ENCODE data around the gene CRYBA2.
A peak's percentile ranks its signal among the peaks of the same experiment; 100 is the strongest.

Gene CRYBA2

DNA sequence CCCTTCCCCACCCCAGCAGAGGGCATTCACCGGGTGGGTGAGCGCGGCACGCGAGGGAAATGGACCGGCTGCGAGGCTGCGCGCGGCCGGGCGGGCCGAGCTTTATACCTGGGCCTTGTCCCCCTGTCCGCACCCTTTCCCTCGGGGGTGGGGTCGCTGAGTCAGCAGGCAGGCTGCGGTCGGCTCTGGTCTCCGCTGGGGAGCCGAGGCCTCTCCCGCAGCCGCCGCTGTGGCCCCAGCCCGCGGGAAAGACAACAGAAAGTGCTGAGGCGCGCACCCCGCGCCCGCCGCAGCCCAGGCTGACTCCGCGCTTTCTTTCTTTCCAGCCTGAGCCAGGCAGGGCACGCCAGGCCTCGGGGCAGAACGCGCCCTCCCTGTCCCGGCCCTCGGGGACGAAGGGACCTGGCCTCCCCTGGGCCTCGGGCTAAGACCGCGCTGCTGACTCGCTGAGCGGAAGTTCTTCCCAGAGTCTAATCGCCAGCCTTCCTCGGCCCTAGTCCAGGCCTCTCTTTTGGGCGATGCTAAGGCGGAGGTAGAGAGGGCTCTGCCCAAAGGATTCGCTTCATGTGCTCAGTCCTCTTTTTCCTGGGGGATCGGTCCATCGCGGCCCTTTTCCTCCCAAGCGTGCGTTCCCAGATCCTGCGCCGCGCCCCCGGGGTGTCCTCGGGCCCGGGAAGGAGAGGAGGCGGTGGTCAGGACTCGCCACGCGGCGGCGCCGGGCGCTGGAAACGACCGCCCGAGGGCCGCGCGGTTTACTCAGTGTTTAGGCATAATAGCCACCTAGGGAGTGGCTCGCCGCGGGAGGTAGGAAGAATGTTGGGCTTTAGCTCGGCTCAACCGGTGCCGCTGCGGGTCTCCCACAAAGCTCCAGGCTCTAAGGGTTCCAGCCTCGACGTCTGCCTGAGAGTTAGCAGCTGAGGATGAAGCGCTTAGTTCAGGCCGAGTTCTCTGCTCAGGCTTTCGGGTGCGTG, at the start of gene CRYBA2:
Gene CRYBA2 (minus strand): TSS at position 78 of the 971 bp plus-strand sequence. CDS start 246 bp downstream, outside the sequence.
- DNase-seq = no peak

GRCh38 chr2:219042750-219043149, 49.5 kb upstream of the CRYBA2 start:
- no peak for DNase-seq

DNA sequence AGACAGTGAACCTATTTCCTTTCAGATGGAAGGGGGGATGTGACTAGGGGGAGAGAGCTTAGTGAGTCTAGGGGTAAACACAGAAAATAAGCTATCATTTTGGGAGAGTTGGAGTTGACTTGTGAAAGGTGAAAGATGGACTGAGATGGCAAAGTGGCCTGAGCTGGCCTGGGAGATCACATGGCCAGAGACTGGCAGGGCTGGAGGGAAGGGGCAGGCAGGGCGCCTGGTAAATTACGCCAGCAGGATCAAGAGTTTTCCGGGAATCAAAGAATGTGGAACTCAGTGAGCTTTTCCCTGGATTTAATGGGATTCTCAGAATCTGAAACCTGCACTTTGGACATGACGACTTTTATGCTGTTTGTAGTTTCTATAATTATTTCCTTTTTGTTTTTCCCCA, 48.9 kb upstream of the CRYBA2 start:
- DNase-seq = no peak

DNA sequence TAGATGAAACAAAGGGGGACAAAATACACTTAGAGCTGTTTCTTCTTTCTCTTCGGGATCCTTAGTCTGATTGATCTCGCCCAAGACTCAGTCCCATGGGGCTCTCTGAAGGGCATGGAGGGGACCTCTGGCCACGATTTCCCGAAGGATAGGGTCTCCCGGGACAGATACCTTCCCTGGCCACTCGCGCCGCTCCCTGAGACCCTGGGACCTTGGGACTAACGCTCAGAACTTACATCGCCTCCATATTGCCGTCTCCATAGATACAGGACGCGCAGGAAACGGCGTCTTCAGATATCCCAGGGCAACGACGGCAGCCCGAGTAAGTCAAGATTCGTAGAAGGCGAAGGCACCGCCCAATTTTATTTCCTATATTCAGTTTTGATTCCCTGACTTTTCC, 48.0 kb upstream of the CRYBA2 start, which contains the start of gene CFAP65:
Gene CFAP65 (minus strand): TSS at position 265 of the 400 bp plus-strand sequence. CDS start 2,468 bp downstream, outside the sequence.
- no peak for DNase-seq

- DNase-seq = no peak
These were observed 45.4 kb upstream of the CRYBA2 start for GRCh38 chr2:219038600-219038999.

DNA sequence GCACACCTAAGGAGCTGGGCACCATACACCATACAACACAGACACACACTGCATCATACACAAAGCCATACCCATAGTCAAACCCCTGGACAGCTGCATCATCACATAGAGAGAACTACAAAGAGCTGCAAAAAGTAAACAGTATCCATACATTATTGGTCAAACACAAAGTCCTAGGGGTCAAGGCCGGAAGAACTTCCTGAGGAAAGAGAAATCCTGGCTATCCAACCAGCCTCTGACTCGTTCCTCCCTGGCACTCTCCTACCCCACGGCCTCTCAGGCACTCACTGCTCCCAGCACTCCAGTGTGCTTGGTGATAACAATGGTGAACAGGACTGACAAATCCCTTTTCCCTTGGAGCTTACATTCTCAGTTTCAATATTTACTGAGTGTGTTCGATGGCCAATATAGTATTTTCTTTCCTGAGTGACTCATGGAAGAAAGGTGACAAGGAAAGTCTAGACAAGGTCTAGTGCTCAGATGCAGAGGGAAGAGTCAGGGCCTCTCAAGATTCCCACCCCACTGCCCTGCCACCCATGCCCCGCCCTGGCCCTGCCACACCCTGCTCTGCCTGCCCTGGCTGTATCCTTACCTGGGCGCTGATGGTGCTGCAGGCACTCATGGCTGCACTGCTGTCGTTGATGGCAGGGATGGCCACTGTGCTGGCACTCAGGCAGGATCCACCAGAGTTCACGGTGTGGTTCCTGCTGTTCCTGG, 44.7 kb upstream of the CRYBA2 start:
- no peak for DNase-seq

DNA sequence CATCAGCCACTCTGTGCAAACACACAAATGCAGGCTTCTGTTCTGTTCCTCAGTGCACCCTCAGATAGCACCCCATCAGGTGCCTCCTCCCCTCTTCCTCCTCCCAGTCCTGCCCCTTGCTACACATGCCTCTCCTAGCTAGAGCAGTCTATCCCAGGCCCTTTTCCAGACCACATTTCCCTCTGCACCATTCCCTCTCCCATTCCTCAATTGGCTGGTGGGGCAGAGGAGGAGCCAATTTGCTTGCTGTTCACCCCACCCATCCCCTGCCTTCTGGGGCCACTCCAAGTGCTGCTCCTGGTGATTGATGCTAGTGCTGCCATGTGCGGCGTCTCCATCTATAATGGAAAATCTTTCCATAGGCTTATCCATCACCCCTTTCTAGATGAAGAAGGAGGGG, 42.7 kb upstream of the CRYBA2 start:
- DNase-seq = no peak

GRCh38 chr2:219034823-219035222, 41.6 kb upstream of the CRYBA2 start:
- no peak for DNase-seq

DNA sequence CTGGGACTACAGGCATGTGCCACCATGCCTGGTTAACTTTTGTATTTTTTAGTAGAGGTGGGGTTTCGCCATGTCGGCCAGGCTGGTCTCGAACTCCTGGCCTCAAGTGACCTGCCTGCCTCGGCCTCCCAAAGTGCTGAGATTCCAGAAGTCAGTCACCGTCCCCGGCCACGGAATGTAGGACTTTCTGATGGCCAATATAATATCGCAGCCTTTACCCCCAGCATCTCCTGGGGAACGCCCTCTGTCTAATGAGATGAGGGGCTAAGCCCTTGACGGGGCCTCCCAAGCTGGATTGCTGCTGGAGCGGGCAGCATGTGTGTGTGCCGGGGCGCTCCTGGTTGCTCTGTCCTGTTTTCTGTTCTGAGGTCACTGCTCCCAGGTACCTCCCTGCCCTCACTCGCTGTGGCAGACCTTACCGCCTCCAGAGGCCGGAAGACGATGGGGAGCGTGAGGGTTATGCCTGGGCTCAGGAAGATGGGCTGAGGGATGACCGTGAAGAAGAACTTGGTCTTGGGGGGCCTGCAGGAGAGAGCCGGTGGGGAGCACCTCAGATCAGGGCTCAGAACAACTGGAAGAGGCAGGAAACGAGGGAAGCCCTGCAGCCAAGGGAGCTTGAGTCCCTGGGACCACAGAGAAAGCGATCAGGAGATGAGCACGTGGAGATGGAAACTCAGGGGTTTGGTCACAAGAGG, 39.0 kb upstream of the CRYBA2 start:
- no peak for DNase-seq

DNA sequence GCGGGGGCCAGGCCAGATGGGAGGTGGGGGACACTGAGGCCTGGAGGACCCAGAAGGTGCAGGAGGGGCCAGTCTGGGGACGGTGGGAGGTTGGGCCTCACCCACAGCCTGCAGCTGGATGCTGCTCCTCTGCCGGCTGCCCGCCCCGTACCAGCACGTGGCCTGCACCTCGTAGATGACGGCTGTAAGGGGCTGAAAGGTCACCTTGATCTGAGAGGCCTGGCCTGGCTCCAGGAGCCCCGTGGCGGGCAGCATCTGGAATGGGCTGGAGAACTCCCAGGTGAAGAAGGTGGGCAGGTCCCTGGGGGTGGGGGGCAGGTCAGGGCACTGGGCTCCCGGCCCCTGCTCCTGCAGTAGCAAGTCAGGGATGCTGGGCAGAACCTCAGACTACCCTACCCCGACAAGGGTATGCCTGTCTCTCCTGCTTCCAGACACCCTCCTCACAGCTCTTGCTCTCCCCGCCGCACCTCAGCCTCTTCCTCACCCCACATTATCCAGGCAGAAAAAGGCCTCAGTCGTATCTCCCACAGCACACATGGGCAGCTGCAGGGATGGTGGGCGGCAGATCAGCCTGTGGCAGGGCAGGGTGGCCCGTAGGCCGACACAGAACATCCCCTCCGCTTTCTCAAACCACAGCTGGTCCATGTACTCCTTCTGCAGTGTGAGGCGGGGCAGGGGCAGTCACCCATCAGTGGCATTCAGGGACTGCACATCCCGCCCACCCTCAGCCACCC, 38.0 kb upstream of the CRYBA2 start:
- no peak for DNase-seq

- DNase-seq = no peak
These were observed 37.1 kb upstream of the CRYBA2 start for GRCh38 chr2:219030177-219030940.

- peak; percentile 67 to 77 for DNase-seq
These were observed 36.6 kb upstream of the CRYBA2 start for GRCh38 chr2:219029829-219030165.

- no peak for DNase-seq
These were observed 36.0 kb upstream of the CRYBA2 start for GRCh38 chr2:219028996-219029828.

GRCh38 chr2:219028141-219028540, 34.9 kb upstream of the CRYBA2 start:
- no peak for DNase-seq

GRCh38 chr2:219027511-219028055, 34.4 kb upstream of the CRYBA2 start:
- DNase-seq = no peak

DNA sequence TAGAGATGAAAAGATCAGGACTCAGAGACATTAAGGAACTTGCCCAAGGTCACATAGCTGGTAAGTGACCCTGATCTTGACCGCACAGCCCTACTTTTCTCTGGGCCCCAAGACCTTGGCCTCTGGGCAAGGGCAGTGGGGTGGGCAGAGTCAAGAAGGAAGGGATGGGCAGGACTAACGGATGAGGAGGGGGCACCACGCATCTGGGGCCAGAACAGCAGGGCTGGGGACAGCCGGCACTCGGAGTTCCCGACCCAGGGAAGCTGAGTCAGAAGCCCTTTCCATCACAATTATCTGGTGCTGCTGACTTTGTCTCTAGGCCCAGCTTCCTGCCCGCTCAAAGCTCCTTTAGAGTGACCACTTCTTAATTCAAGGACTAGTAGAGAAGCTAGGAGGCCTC, 33.7 kb upstream of the CRYBA2 start:
- DNase-seq = no peak

DNA sequence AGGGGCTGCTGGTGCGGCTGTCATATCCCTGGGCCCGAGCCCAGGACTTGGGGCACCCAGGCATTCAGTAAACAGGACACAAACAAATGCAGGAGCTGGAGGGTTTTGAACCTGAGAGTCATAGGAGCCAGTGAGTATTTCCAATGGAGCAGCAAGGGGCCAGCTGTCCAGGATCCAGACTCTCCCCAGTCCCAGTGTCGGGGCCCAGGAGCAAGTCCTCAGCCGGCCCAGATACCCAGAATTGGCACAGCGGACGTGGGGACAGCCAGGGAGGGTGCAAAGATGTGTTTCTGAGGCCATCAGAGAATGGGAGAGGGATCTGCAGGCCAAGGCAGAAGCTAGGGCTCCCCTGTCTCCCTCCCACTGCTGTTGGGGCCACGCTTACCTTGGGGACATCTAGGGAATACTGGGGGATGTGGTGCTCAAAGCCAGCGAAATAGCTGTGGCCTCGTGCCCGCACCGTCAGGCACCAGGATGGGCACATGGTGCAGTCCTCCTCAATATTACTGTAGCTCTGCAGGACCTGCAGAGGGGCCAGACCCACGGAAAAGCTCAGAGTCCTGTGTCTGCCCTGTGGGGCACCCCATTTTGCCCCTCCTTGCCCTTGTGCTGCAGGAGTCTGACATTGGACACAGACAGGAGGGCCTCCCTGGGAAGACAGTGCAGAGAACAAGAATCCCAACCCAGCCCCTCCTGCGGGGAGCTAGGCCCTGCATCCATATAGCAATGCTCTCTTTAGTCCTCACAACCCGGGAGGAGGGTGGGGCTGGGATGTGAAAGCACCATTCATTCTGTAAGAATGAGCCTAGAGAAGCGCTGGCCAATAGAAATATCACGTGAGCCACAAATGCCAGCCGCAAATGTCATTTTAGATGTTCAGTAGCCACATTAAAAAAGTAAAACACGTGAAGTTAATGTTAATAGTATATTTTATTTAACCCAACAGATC, 32.7 kb upstream of the CRYBA2 start:
- no peak for DNase-seq

- DNase-seq = no peak
These were observed 30.8 kb upstream of the CRYBA2 start for GRCh38 chr2:219024059-219024458.

DNA sequence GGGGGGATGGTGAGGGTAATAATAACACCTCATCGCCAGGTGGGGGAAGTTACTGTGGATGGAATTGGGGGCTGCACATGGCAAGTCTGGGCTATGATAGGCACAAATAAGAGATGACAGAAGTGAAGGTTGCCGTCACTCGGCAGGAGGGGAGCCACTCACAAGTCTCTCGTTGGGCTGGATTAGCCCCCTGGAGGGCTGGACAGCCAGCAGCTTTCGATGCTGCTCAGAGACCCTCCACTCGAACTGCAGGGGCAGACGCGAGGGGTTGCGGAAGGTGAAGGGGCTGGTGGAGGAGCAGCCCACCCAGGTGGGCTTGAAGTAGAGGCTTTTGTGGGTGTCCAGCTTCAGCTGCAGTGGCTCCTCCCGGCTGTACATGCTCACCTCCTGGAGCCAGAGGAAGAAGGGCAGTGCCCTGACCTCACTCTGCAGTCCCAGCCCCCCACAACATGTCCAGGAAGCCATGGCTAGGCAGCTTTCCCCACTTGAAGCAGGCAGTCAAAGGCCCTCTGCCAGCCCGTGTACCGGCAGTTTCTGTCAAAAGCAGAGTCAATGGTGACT, 29.9 kb upstream of the CRYBA2 start:
- DNase-seq = no peak
